HG03354 (cell line): ENCODE measurements around the gene RBM26.
A peak's percentile ranks its signal among the peaks of the same experiment; 100 is the strongest.
"Not testable (repeated sequence)": the region's sequence is repeated elsewhere in the genome, so short reads cannot be mapped to it uniquely, and the experiment has no call there.

Source experiments
- ATAC-seq: cut with Tn5 transposase; IDR thresholded peaks from one replicate; pipeline ENCODE4 v1.9.1; 2021; ENCODE audit warnings: mild to moderate bottlenecking; ENCODE audit not compliant: unreplicated experiment, poor library complexity, severe bottlenecking

Gene RBM26

DNA sequence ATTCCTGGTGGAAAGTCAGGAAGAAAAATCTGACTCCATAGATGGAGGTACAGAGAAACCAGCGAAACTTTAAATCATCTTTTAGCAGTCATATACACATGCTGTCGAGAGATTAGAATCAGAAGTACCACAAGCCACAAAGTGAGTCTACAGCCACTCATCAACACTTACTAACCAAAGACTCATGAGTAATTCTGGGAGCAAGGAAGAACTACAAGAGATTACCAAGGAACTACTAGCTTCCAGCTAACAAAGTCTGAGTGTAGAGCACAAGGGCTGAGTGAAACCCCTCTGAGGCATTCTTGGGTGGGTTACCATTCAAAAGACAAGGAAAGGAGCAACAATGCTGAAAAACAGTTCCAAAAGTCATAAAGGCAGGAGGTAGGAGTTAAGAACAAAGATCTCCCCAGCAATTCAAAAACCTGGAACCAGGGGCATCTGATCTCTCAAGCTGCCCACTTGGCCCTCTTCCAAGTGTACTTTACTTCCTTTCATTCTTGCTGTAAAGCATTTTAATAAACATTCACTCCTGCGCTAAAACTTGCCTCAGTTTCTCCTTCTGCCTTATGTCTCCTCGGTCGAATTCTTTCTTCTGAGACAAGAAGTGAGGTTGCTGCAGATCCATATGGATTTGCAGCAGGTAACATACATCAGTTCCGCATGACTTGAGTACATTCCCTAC lies 13.0 kb downstream of the RBM26 start:
- ATAC-seq, result peak; percentile 41

DNA sequence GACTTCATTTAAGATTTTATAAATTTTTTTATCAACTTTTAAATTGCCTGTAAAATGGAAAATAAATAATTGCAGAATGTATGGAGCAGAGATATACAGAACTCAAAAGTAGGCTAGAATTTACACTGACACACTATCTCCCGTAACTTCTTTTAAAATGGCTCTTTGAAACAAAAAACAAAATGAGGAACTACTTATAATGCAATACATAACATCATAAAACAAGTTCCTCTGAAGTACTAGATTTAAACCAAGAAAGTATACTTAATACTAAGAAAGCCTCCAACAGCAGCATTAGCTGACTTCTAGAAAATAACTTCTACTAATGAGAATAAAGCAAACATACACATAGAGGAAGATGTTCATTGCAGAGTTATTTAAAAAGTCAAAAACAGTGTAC lies 17.0 kb downstream of the RBM26 start:
- ATAC-seq, result no peak

DNA sequence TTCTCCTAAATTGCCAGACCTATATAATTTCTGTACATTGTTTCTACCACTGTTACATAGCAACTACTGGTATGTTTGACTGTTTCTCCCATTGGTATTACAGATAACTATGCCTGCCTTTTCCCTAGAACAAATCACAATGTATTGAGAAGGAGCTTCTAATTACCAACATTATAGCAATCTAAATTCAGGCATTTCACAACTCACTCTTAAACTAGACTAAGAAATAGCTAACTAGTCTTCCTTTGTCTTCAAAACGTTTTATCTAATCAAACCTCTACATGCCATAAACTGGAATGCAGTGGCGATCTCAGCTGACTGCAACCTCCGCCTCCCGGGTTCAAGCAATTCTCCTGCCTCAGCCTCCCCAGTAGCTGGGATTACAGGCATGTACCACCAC lies 18.2 kb downstream of the RBM26 start:
- no peak for ATAC-seq

DNA sequence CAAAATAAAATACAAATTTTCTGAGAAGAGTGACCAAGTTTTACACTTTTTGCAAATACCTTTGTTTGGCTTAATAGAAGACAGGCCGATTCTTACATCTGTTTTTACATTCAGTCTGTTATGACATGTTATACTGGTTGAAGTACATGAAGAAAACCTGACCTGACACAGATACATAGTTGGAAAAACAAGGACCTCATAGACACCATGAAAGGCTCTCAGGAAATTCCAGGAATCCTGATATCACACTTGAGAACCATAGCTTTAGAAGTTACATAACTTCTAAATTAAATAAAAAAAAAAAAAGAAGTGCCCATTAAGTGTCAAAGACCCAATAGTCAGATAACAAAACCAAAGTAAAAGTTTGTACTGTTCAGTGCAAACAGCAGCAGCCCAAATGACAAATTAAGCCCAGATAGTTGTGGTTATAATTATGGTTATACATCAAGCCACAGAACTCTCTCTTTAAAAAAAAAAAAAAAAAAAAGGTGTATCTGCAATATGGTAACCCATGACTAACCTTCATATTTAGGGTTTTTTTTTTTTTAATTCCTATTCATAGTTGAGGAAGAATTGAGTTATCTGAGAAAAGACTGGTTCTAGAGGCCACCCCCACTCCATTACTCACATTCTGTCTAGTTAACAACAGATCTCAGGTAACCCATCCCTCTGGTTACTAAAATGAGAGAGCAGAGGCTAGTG lies 19.8 kb downstream of the RBM26 start:
- peak; percentile 20 for ATAC-seq

DNA sequence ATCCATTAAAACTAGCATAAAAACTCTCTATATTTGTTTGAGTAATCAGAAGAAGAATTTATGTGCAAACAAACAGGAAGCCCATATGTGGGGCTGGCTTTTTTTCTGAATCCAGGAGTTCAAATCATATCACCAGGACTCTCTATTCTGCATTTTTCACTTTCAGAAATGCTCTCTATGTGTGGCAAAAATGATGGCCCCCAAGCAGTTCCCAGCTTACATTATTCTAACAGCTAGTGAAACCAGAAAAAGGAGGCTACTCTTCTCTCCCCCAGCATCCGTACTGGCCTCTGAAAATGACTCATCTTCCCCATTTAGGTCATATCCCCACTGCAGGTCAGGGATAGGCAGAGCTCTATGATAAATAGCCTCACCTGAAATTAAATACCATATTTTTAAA lies 20.4 kb downstream of the RBM26 start:
- peak; percentile 91 for ATAC-seq

DNA sequence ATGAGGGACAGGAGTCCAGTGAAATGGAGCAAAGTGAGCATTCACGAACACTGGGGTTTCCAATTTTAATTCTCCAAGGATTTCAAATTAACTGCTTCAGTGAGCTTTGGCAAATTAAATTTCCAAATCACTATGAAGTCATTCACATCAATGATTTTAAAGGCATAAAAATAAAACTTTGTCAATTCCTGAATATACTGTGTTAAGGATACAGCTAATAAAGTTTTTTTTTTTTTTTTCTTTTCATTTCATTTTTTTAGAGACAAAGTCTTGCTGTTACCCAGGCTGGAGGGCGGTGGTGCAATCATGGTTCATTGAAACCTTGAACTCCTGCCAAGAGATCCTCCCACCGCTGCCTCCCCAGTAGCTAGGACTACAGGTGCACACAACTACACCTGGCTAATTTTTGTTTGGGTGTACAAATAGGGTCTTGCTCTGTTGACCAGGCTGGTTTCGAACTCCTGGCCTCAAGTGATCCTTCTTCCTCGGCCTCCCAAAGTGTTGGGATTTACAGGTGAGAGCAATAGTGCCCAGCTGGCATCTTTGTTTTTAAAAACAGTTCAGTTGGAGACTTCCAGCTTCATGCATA lies 21.9 kb downstream of the RBM26 start:
- ATAC-seq, result no peak

DNA sequence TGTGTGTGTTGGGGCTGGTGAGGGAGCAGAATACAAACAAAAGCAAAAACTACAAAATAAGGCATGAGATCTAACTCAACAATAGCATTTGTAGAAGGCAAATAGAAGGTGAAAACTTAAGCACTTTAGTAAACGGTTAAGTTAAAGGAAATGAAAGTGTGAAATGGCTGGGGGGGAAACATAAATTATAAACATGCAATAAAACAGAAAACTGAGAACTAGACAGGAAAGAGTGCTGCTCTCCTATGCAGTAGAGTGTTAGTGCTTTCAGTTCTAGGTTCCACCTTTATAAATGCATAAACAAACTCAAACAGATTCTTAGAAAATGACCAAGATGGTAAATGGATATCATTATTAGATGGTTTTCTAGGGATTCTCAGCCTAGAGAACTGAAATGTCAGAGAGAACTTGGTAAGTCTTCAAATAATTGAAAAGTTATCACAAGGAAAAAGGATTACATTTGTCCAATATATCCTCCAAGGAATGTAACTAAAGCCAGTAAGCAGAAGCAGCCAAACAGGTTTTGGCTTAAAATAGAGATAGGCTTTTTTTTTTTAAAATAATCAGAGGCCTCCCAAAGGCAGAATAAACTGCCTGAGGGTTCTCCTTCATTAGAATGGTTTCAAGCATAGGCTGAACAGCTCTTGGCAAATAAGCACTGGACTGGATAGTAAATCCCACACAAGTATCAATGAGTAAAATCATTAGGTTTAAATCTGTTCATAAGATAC lies 23.3 kb downstream of the RBM26 start:
- peak; percentile 52 for ATAC-seq

DNA sequence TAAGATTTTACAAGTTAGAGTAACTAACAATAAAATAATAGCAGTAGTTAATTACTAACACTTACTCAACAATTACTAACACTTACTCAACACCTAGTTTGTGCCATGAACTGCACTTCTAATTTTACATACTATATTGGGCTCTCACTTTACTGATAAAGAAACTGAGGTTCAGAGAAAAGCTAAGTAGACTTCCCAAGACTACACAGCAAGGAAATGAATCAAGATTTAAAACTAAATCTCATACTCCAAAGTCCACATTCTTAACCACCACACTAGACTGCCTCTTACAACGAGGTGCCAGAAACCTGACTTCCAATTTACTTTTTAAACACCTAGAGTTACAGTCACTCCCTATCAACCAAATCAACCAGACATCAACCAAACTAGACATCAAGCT lies 25.1 kb downstream of the RBM26 start:
- no peak for ATAC-seq

DNA sequence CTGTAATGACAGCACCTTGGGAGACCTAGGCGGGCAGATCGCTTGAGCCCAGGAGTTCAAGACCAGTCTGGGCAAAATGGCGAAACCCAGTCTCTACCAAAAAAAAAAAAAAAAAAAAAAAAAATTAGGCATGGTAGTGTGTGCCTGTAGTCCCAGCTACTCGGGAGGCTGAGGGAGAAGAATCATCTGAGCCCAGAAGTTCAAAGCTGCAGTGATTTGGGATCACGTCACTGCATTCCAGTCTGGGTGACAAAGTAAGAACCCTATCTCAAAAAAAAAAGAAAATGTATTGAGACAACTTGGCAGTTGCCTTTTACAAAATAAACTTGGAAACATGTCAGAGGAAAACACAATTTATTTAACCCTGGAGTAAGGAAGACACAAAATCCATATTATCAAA lies 26.8 kb downstream of the RBM26 start:
- no peak for ATAC-seq

DNA sequence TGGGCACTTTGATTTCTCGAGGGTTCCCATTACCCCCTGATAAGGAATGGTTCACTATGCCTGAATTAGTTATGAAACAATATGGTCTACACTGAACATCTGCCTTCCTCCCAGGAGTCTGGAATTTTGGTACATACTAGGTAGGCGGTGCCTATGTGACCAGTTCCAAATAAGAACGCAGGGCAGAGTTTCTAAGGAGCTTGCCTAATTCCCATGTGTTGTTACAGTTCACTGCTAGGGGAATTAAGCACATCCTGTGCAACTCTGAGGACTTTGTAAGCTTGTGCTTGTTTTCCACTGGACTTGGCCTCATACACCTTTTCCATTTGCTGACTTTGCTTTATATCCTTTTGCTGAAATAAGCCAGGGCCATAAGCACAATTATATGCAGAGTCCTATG lies 29.2 kb downstream of the RBM26 start:
- no peak for ATAC-seq

DNA sequence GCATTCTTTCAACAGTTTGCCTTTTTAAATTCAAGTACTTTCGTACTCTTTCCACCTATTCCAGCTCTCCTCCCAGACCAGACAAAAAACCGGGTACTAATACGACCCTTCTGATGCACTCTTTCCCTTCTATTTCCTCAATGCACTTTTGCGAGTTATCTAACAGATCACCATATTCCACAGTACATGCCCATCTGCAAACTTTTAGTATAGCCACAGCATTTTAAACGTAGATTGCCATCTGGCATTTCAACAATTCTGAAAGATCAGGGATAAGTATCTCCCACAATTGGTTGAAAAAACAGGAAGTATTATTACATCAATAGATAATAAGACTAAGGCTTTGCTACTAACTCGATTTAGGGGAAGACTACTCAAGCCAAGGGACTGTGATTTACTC lies 31.5 kb downstream of the RBM26 start:
- no peak for ATAC-seq

DNA sequence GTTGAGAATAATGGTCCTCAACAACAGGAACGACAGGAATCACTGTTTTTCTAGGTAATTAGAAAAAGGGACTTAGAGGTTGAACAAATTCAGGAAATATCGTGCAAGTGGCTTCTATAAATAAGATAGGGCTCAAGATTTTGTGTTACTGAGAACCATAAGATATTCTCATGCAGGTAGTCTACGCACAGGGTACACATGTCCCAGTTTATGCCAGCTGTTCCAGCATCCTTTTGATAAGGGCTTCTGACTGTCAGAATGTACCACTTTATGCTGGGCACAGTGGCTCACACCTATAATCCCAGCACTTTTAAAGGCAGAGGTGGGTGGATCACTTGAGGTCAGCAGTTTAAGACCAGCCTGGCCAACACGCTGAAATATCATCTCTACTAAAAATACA lies 32.1 kb downstream of the RBM26 start:
- no peak for ATAC-seq

DNA sequence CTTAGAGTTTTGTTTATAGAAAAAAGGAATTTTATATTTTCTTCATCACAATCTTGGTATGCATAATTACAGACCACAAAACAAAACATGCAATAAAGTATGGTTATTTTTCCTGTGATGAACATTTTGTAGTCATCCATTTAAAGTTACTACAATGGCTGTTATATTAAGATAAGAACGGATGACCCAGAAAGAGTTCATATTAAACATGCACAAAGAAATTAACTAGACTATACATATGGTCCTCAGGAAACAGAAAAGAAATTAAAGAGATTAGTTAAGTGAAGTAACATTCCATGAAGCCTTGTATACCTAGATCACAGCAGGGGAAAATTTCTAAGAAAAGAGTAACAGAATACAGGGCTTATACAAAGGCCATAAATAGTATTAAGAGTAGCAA lies 36.8 kb downstream of the RBM26 start:
- ATAC-seq, result no peak

DNA sequence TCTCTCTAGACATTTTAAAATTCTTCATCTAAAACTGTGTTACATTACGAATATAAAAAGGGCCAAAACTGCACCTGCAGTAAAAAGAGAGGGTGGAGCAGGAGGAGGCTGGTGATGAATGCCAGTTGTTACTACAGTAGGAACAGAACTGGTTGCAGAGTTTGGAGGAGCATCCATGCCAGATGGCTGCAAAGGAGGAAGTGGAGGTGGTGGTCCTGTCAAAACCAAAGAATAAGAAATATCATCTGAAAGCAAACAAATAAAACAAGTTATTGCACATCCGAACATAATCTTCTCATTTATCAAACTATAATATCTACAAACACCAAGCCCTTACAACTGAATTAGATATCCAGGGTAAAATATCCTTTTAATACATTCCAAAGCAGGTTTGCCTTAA lies 40.1 kb downstream of the RBM26 start:
- ATAC-seq, result no peak

DNA sequence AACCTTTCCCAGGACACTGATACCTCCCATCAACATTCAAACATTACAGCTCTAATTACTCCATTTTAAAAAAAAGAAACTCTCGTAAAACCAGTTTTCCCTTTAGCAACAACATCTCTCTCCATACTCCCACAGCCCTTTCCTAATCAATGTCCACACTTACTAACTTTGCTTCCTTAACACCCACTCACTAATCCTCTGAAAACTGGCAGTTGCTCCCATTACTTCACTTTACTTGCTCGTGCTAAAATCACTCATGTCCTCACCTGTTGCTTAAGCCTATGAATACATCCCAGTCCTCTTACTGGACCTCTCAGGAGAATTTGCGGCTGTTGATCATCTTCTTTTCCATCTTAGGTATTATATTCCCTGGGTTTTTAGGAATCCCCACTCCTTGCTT lies 44.8 kb downstream of the RBM26 start:
- no peak for ATAC-seq

DNA sequence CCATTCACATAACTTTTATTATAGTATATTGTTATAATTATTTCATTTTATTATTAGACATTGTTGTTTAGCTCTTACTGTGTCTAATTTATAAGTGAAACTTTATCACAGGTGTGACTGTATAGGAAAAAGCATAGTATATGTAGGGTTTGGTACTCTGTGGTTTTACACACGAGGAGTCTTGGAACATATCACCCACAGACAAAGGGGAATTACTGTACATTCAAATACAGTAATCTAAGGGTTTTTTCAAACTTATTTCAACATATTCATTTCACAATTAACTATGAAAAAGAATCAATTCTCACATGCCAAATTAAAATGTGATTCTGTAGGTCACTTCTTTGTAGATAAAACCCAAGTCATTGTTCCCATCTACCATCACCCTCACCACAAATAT lies 46.0 kb downstream of the RBM26 start:
- ATAC-seq, result no peak

DNA sequence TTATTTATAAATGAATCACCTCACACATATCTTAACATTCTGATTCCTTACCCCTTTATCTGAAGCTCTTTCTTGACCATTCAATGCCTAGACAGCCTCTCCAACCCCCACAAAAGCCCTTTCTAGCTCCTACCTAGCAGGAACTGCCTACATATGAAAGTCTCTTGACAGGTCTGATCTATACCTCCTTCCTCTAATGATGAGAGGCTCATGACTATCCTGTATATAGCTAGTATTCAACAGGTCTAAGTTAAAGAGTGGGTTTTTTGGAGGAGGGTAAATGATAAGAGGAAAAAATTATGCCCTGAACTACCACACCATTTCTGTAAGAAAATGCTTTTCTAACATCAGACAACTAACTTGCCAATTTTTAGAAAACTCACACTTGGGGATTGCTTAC lies 47.0 kb downstream of the RBM26 start:
- no peak for ATAC-seq

DNA sequence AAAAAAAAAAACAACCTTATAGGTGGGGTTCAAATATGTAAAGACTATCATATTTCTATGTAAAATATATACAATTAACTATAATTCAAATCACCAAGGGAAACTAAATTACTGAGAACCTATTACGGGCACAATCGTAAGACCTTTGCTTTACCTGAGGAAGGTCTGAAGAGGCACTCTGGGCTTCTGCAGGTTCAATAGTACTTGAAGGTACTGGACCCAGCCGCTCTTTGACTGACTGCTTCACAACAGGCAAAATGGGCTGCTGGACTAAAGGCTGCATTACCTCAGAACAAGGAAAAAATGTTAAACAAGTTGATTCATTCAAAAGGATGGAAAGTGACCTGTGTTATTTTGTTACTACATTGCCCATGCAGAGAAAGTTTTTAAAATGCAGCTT lies 51.8 kb downstream of the RBM26 start:
- ATAC-seq, result no peak

DNA sequence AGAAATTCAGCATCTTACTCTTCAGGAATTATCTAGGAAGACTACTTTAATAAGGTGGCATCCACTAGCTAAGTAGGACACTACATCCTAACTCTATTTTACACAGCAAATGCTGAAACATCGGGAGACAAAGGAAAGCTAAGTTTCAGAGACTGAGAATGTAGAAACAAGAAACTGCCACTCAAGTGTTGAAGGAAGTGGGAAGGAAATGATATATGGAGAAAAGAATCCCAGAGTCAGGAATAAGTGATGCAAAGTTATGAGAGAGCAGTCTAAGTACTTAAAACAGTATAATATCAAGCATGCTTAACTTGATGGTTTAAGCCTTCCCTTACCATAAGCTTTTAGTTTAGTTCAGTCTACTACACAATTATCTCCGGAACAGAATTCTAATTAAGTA lies 52.4 kb downstream of the RBM26 start:
- no peak for ATAC-seq

DNA sequence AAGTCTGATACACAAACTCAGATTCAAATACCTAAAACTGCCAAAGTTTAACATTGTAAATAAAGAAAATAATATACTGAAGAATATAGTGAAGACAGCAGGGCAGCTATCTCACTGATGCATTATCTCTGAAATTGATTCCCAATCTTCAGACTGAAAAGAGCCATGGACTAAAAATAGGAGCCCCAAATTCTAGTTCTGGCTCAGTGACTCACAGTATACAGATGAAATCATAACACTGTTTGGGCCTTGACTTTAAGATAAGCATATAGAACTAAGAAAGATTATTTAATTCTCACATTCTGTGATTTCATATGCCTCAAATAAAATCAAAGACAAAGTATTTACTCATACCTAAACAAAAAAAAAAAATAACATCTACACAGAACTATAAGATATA lies 53.9 kb downstream of the RBM26 start:
- no peak for ATAC-seq

DNA sequence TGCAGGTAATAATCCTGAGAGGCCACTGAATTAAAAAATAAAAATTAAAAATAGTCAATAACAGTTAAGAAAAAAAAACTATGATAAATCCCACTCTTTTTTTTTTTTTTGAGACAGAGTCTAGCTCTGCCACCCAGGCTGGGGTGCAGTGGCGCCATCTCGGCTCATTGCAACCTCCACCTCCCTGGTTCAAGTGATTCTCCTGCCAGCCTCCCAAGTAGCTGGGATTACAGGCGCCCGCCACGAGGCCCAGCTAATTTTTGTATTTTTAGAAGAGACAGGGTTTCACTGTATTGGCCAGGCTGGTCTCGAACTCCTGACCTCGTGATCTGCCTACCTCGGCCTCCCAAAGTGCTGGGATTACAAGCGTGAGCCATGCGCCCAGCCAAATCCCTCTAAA lies 56.4 kb downstream of the RBM26 start:
- ATAC-seq, result not testable (repeated sequence)
